Body of pancreas (tissue), 4 donors: ENCODE measurements around the gene ELAC2.

Source experiments
- CTCF ChIP-seq, 7 experiments: fragments of 450-650 bp in 4 of 7; fragments of 200-600 bp in 3 of 7; sonication (generic) in 3 of 7; IDR thresholded peaks; one replicate each; pipeline ENCODE4 v1.5.1; 2016 to 2019; ENCODE audit warnings: antibody characterized with exemption in 7 of 7
- POLR2A ChIP-seq, 3 donors: fragments of 450-650 bp; IDR thresholded peaks; one replicate each; pipeline ENCODE4 v1.6.1; 2016; ENCODE audit warnings: antibody characterized with exemption in 3 of 3, mild to moderate bottlenecking in 2 of 3

- TF ChIP-seq CTCF (IDR thresholded peaks at IDR 0.05) (no peak), POLR2A (IDR thresholded peaks at IDR 0.05) (no peak)
These were observed 9.4 kb downstream of the ELAC2 start for GRCh38 chr17:13008461-13008860.
